K562 (cell line): ENCODE data around the gene RAB6A. TPM values are rescaled to one million over a fixed set of nuclear protein-coding genes. Genes with fewer than 3 reads are reported as not detected.

Source experiments
- CHD1 ChIP-seq: fragments of 200-600 bp; sonication (generic); IDR thresholded peaks from one replicate; pipeline ENCODE4 v1.6.1; 2012; ENCODE audit warnings: mild to moderate bottlenecking, moderate library complexity, low read length, inconsistent platforms
- EGR1 ChIP-seq: fragments of 450-650 bp; conservative IDR thresholded peaks from 2 replicates; pipeline ENCODE4 v1.6.1; 2017; ENCODE audit warnings: mild to moderate bottlenecking
- ELF1 ChIP-seq: fragments of 200-800 bp; sonication (Bioruptor generic); IDR thresholded peaks from 2 replicates; pipeline ENCODE4 v1.6.1; 2016; ENCODE audit warnings: missing genetic modification characterization, missing compliant biosample characterization
- FOS ChIP-seq: IDR thresholded peaks from 3 replicates; pipeline ENCODE4 v1.6.1; 2011; ENCODE audit not compliant: insufficient read length; ENCODE audit errors: extremely low read depth
- FOXK1 ChIP-seq: sonication (generic); formaldehyde crosslinking; IDR thresholded peaks from 2 replicates; pipeline ENCODE4 v1.8.0; 2022; ENCODE audit warnings: missing genetic modification reagents, mild to moderate bottlenecking, borderline replicate concordance
- HDAC8 ChIP-seq: fragments of 450-650 bp; IDR thresholded peaks from 2 replicates; pipeline ENCODE4 v1.6.1; 2016; ENCODE audit warnings: mild to moderate bottlenecking, missing genetic modification characterization, moderate library complexity, missing compliant biosample characterization
- IFI16 ChIP-seq: fragments of 250-450 bp; sonication (Bioruptor Pico); IDR thresholded peaks from 2 replicates; pipeline ENCODE4 v2.1.2; 2022; ENCODE audit warnings: mild to moderate bottlenecking, inconsistent platforms
- LEF1 ChIP-seq: fragments of 450-650 bp; IDR thresholded peaks from 2 replicates; pipeline ENCODE4 v1.6.1; 2016; ENCODE audit warnings: mild to moderate bottlenecking
- NR4A1 ChIP-seq, 2 experiments: fragments of 250-450 bp in 1 of 2; fragments of 450-650 bp in 1 of 2; sonication (Bioruptor Pico) in 1 of 2; IDR thresholded peaks; 2 replicates each; pipeline versions ENCODE4 v1.4.0 to v1.6.1; 2016 to 2020; ENCODE audit warnings: mild to moderate bottlenecking in 2 of 2, missing compliant biosample characterization in 1 of 2, missing genetic modification characterization in 1 of 2, moderate library complexity in 1 of 2
- POLR3A ChIP-seq: IDR thresholded peaks from 2 replicates; pipeline ENCODE4 v1.6.1; 2011; ENCODE audit warnings: borderline replicate concordance, mild to moderate bottlenecking, moderate library complexity; ENCODE audit not compliant: insufficient read length, insufficient read depth; ENCODE audit errors: extremely low read depth
- RBM17 ChIP-seq: fragments of 200-400 bp; formaldehyde crosslinking; IDR thresholded peaks from 2 replicates; pipeline ENCODE4 v1.6.1; 2017; ENCODE audit warnings: low read depth, mild to moderate bottlenecking, low read length, borderline replicate concordance
- SMARCC2 ChIP-seq: fragments of 450-650 bp; IDR thresholded peaks from 2 replicates; pipeline ENCODE4 v1.6.1; 2017; ENCODE audit warnings: antibody characterized with exemption, moderate library complexity, mild to moderate bottlenecking, low read depth
- TAF7 ChIP-seq: fragments of 450-650 bp; IDR thresholded peaks from 2 replicates; pipeline ENCODE4 v1.6.1; 2016; ENCODE audit warnings: missing genetic modification characterization, missing compliant biosample characterization
- TAL1 ChIP-seq: fragments of 450-650 bp; IDR thresholded peaks from 2 replicates; pipeline ENCODE4 v1.6.1; 2016; ENCODE audit warnings: mild to moderate bottlenecking
- TARDBP ChIP-seq: fragments of 450-650 bp; IDR thresholded peaks from 2 replicates; pipeline ENCODE4 v1.6.1; 2016
- THAP12 ChIP-seq: fragments of 250-450 bp; sonication (Bioruptor Pico); IDR thresholded peaks from 2 replicates; pipeline ENCODE4 v1.9.0; 2021; ENCODE audit warnings: mild to moderate bottlenecking, inconsistent platforms
- XRCC4 ChIP-seq: IDR thresholded peaks from one replicate; pipeline ENCODE4 v1.6.1; 2011; ENCODE audit not compliant: insufficient read depth, insufficient read length; ENCODE audit errors: extremely low read depth
- XRCC5 ChIP-seq: fragments of 200-400 bp; formaldehyde crosslinking; IDR thresholded peaks from 2 replicates; pipeline ENCODE4 v1.6.1; 2017; ENCODE audit warnings: low read depth, mild to moderate bottlenecking, low read length
- YBX1 ChIP-seq: fragments of 450-650 bp; IDR thresholded peaks from 2 replicates; pipeline ENCODE4 v1.7.1; 2016; ENCODE audit warnings: mild to moderate bottlenecking
- ZBED1 ChIP-seq: IDR thresholded peaks from 2 replicates; pipeline ENCODE4 v1.6.1; 2014
- ZNF175 ChIP-seq: fragments of 200-800 bp; sonication (Bioruptor generic); IDR thresholded peaks from 2 replicates; pipeline ENCODE4 v1.6.1; 2016; ENCODE audit warnings: low read depth, mild to moderate bottlenecking, missing genetic modification characterization, missing compliant biosample characterization
- ZNF224 ChIP-seq: sonication (generic); formaldehyde crosslinking; IDR thresholded peaks from 2 replicates; pipeline ENCODE4 v1.8.0; 2022; ENCODE audit warnings: mild to moderate bottlenecking, missing genetic modification reagents
- ZNF507 ChIP-seq: conservative IDR thresholded peaks from 2 replicates; pipeline ENCODE4 v1.6.1; 2017; ENCODE audit warnings: missing genetic modification characterization, missing compliant biosample characterization
- ZNF785 ChIP-seq: fragments of 250-450 bp; sonication (Bioruptor Pico); IDR thresholded peaks from 2 replicates; pipeline ENCODE4 v1.4.0; 2020; ENCODE audit warnings: mild to moderate bottlenecking
- ZNF830 ChIP-seq: fragments of 250-450 bp; sonication (Bioruptor Pico); IDR thresholded peaks from 2 replicates; pipeline ENCODE4 v1.5.0; 2021; ENCODE audit warnings: mild to moderate bottlenecking
- ZSCAN32 ChIP-seq: fragments of 450-650 bp; formaldehyde crosslinking; IDR thresholded peaks from 2 replicates; pipeline ENCODE4 v1.4.0; 2020; ENCODE audit warnings: mild to moderate bottlenecking, moderate library complexity
- polyA plus RNA-seq, 8 experiments: library from polyadenylated mRNA; depleted of rRNA in 4 of 8; stranded (reverse) in 5 of 8; unstranded in 3 of 8; fragments of >200 nt; fragmentation: Nextera tagmentation in 2 of 8; fragmentation: Illumina TruSeq in 1 of 8; extraction: Ambion mirVana in 2 of 8; extraction: Trizol in 1 of 8; gene quantifications; 2 replicates each; pipeline versions ENCODE4 v1.2.1 to v1.2.3, GENCODE V29; 2011 to 2014; ENCODE audit warnings: inconsistent platforms in 1 of 8, missing spikeins in 1 of 8
- total RNA-seq, 7 experiments: library from RNA; depleted of rRNA in 6 of 7; stranded (reverse); fragments of >200 nt in 6 of 7; fragmentation: Illumina TruSeq in 2 of 7; extraction: Trizol in 2 of 7; gene quantifications; 2 replicates each; pipeline versions ENCODE4 v1.2.1 to v1.2.3, GENCODE V29; 2011 to 2021; ENCODE audit warnings: low replicate concordance in 1 of 7
- TF ChIP-seq, protein P1 (sequence below), 2 experiments: fragments of 250-450 bp in 1 of 2; fragments of 450-650 bp in 1 of 2; sonication (Bioruptor Pico) in 1 of 2; IDR thresholded peaks; 2 replicates each; pipeline versions ENCODE4 v1.6.1 to v1.8.0; 2016 to 2021; ENCODE audit warnings: mild to moderate bottlenecking in 2 of 2, moderate library complexity in 2 of 2, missing compliant biosample characterization in 1 of 2, missing genetic modification characterization in 1 of 2
- TF ChIP-seq, protein P2 (sequence below): fragments of 250-450 bp; sonication (Bioruptor Pico); IDR thresholded peaks from 2 replicates; pipeline ENCODE4 v1.5.0; 2021

Gene RAB6A
- total and polyA plus RNA-seq, 9 of the 15 experiments (the other 6 are each of a cell fraction or from before 2014, with no cell fraction given): 14.0 to 95.3 (median 45.4) TPM

DNA sequence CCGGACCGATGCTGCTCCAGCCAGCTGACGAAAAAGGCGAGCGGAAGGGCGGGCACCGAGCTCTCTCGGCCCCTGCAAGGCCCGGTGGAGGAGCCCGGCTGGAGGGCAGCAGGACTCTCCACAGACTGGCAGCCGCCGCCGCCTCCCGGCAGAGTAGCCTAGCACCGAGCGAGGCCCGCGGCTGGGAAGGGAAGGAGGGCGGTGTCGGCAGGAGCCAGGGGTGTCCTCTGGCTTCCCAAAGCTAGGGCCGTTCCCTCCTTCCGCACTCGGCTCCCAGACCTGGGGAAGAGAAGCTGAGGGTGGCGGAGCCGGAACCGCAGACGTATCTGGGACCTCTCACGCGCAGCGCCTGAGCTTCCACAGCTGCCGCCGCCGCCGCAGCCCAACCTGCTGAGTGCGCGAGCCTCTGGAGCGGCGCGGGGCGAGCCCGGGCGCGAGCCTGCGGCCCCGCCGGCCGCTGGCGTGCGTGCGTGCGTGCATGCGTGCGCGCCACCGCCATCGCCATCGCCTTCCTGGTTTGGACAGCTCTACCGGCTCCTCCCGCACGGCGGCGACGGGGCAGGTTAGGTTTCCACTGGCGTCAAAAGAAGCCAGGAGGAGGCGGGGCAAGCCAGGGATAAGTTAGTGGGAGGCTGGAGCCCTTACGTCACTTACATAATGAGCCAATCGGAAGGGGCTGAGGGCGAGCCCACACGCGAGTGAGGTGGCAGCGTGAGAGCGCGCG is at the start of gene RAB6A (continued):
- TF ChIP-seq YBX1: no peak
- TF ChIP-seq ZNF175 (CRISPR knock-in tag): peak; percentile 76
- no peak for TF ChIP-seq ZNF830 (CRISPR knock-in tag)
- TF ChIP-seq HDAC8 (tag): 0 out of 2 replicates have a peak, but pooled peaks have one; percentile 38
- no peak for TF ChIP-seq ZBED1
- TF ChIP-seq EGR1: peak; percentile 81
- peak; percentile 85 for TF ChIP-seq THAP12 (CRISPR knock-in tag)
- 0 out of 2 replicates have a peak, but pooled peaks have one; percentile 18 for TF ChIP-seq NR4A1 (CRISPR knock-in tag; IDR thresholded peaks at IDR 0.05)
- peak; percentile 60 for TF ChIP-seq NR4A1 (tag; IDR thresholded peaks at IDR 0.05)
- TF ChIP-seq TAF7 (tag): peak; percentile 22; the same call in 1 of the 2 replicates
- TF ChIP-seq TARDBP: no peak; the same call in 1 of the 2 replicates
- no peak for TF ChIP-seq LEF1
- TF ChIP-seq, protein P1, sequence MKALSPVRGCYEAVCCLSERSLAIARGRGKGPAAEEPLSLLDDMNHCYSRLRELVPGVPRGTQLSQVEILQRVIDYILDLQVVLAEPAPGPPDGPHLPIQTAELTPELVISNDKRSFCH (CRISPR knock-in tag; IDR thresholded peaks at IDR 0.05): no peak
- TF ChIP-seq, protein P1 (tag; IDR thresholded peaks at IDR 0.05): peak; percentile 52; the same call in 1 of the 2 replicates
- no peak for TF ChIP-seq ZSCAN32 (CRISPR knock-in tag)
- no peak for TF ChIP-seq POLR3A
- TF ChIP-seq IFI16 (CRISPR knock-in tag): no peak
- TF ChIP-seq CHD1: peak; percentile 71
- no peak for TF ChIP-seq TAL1
- TF ChIP-seq FOXK1 (CRISPR knock-in tag): no peak; the same call in 1 of the 2 replicates
- TF ChIP-seq FOS: peak; percentile 69
- no peak for TF ChIP-seq ZNF785 (CRISPR knock-in tag)
- TF ChIP-seq ZNF507: no peak
- TF ChIP-seq RBM17: no peak
- TF ChIP-seq, protein P2, sequence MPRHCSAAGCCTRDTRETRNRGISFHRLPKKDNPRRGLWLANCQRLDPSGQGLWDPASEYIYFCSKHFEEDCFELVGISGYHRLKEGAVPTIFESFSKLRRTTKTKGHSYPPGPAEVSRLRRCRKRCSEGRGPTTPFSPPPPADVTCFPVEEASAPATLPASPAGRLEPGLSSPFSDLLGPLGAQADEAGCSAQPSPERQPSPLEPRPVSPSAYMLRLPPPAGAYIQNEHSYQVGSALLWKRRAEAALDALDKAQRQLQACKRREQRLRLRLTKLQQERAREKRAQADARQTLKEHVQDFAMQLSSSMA (CRISPR knock-in tag): no peak
- TF ChIP-seq ELF1 (tag): peak; percentile 94
- TF ChIP-seq SMARCC2: no peak
- TF ChIP-seq XRCC4: no peak
- peak; percentile 50; the same call in 1 of the 2 replicates for TF ChIP-seq ZNF224 (CRISPR knock-in tag)
- TF ChIP-seq XRCC5: no peak
